WTC11 (cell line): Measurements from ENCODE around the gene TRRAP. TPM values are rescaled to one million over a fixed set of nuclear protein-coding genes. Genes with fewer than 3 reads are reported as not detected.

Source experiments
- ATAC-seq: fragments of 200-7000 bp; cut with Tn5 transposase; 2 replicates; pipeline ENCODE4 v1.10.0; 2021; ENCODE audit warnings: mild to moderate bottlenecking, moderate library complexity
- CTCF ChIA-PET: fragments of 300-600 bp; sonication (Branson Sonifier 250); formaldehyde crosslinking; loops from one replicate; lab custom pipeline; 2021; ENCODE audit warnings: antibody characterized with exemption; lab: Charles Lee
- POLR2A ChIA-PET: fragments of 350-600 bp; sonication (Branson Sonifier 250); formaldehyde crosslinking; loops from one replicate; lab custom pipeline; 2021; ENCODE audit warnings: antibody characterized with exemption; lab: Charles Lee
- DNase-seq: peaks from one replicate; pipeline ENCODE4 v3.0.0; 2021; ENCODE audit warnings: low spot score
- H3K27ac Mint-ChIP-seq: 2 replicates; pipeline ENCODE4 v1.8.0; 2021; ENCODE audit warnings: mixed read lengths
- H3K27me3 Mint-ChIP-seq: 2 replicates; pipeline ENCODE4 v1.8.0; 2021; ENCODE audit warnings: low read depth, mild to moderate bottlenecking, moderate library complexity, mixed read lengths
- H3K36me3 Mint-ChIP-seq: 2 replicates; pipeline ENCODE4 v1.8.0; 2021; ENCODE audit warnings: mixed read lengths
- H3K4me1 Mint-ChIP-seq: 2 replicates; pipeline ENCODE4 v1.8.0; 2022; ENCODE audit warnings: mixed read lengths
- H3K4me3 Mint-ChIP-seq: 2 replicates; pipeline ENCODE4 v1.8.0; 2021; ENCODE audit warnings: mild to moderate bottlenecking, moderate library complexity, mixed read lengths
- H3K9me3 Mint-ChIP-seq: 2 replicates; pipeline ENCODE4 v1.8.0; 2021; ENCODE audit warnings: mixed read lengths
- AR ChIP-seq: fragments of 250-450 bp; sonication (Bioruptor Pico); IDR thresholded peaks from 2 replicates; pipeline ENCODE4 v1.9.0; 2021; ENCODE audit warnings: mild to moderate bottlenecking
- ATF1 ChIP-seq: sonication (generic); formaldehyde crosslinking; IDR thresholded peaks from 2 replicates; pipeline ENCODE4 v1.8.1; 2023; ENCODE audit warnings: mild to moderate bottlenecking, moderate library complexity, missing genetic modification reagents
- FOXJ3 ChIP-seq: sonication (generic); formaldehyde crosslinking; IDR thresholded peaks from 2 replicates; pipeline ENCODE4 v1.9.0; 2021; ENCODE audit warnings: missing genetic modification reagents, mild to moderate bottlenecking, borderline replicate concordance
- HMGA2 ChIP-seq: fragments of 250-450 bp; sonication (Bioruptor Pico); IDR thresholded peaks from 2 replicates; pipeline ENCODE4 v1.4.0; 2021; ENCODE audit warnings: mild to moderate bottlenecking, moderate library complexity
- HMGXB4 ChIP-seq: sonication (generic); formaldehyde crosslinking; IDR thresholded peaks from 2 replicates; pipeline ENCODE4 v1.8.1; 2023; ENCODE audit warnings: mild to moderate bottlenecking, moderate library complexity, missing genetic modification reagents
- MLX ChIP-seq: sonication (generic); formaldehyde crosslinking; IDR thresholded peaks from 2 replicates; pipeline ENCODE4 v1.8.1; 2023; ENCODE audit warnings: mild to moderate bottlenecking, missing genetic modification reagents, moderate library complexity
- NR3C1 ChIP-seq: sonication (generic); formaldehyde crosslinking; conservative IDR thresholded peaks from 2 replicates; pipeline ENCODE4 v1.8.1; 2023; ENCODE audit warnings: low read depth, mild to moderate bottlenecking, missing genetic modification reagents
- PREB ChIP-seq: sonication (generic); formaldehyde crosslinking; IDR thresholded peaks from 2 replicates; pipeline ENCODE4 v1.8.1; 2022; ENCODE audit warnings: mild to moderate bottlenecking, missing genetic modification reagents, moderate library complexity, borderline replicate concordance
- RELA ChIP-seq: sonication (generic); formaldehyde crosslinking; IDR thresholded peaks from 2 replicates; pipeline ENCODE4 v1.8.1; 2022; ENCODE audit warnings: missing genetic modification reagents, mild to moderate bottlenecking, borderline replicate concordance
- SOX15 ChIP-seq: fragments of 250-450 bp; sonication (Bioruptor Pico); IDR thresholded peaks from 2 replicates; pipeline ENCODE4 v1.9.0; 2021; ENCODE audit warnings: mild to moderate bottlenecking
- USF1 ChIP-seq: sonication (generic); formaldehyde crosslinking; IDR thresholded peaks from 2 replicates; pipeline ENCODE4 v1.8.0; 2022; ENCODE audit warnings: mild to moderate bottlenecking, missing genetic modification reagents
- ZBTB43 ChIP-seq: sonication (generic); formaldehyde crosslinking; IDR thresholded peaks from 2 replicates; pipeline ENCODE4 v1.8.1; 2023; ENCODE audit warnings: mild to moderate bottlenecking, missing genetic modification reagents
- ZMAT4 ChIP-seq: fragments of 250-450 bp; sonication (Bioruptor Pico); IDR thresholded peaks from 2 replicates; pipeline ENCODE4 v1.9.0; 2021; ENCODE audit warnings: mild to moderate bottlenecking
- ZNF281 ChIP-seq: sonication (generic); formaldehyde crosslinking; IDR thresholded peaks from 2 replicates; pipeline ENCODE4 v1.8.0; 2023; ENCODE audit warnings: mild to moderate bottlenecking, missing genetic modification reagents
- ZNF396 ChIP-seq: fragments of 250-450 bp; sonication (Bioruptor Pico); IDR thresholded peaks from 2 replicates; pipeline ENCODE4 v1.8.0; 2021; ENCODE audit warnings: mild to moderate bottlenecking, moderate library complexity, borderline replicate concordance
- ZNF416 ChIP-seq: fragments of 250-450 bp; sonication (Bioruptor Pico); IDR thresholded peaks from 2 replicates; pipeline ENCODE4 v1.9.0; 2021; ENCODE audit warnings: mild to moderate bottlenecking, inconsistent platforms
- ZNF423 ChIP-seq: fragments of 250-450 bp; sonication (Bioruptor Pico); IDR thresholded peaks from 2 replicates; pipeline ENCODE4 v2.1.2; 2022; ENCODE audit warnings: mild to moderate bottlenecking, moderate library complexity
- ZNF512 ChIP-seq: sonication (generic); formaldehyde crosslinking; IDR thresholded peaks from 2 replicates; pipeline ENCODE4 v1.8.1; 2022; ENCODE audit warnings: missing genetic modification reagents, borderline replicate concordance
- ZNF671 ChIP-seq: fragments of 250-450 bp; sonication (Bioruptor Pico); IDR thresholded peaks from 2 replicates; pipeline ENCODE4 v1.8.0; 2021; ENCODE audit warnings: mild to moderate bottlenecking
- ZSCAN18 ChIP-seq: fragments of 250-450 bp; sonication (Bioruptor Pico); IDR thresholded peaks from 2 replicates; pipeline ENCODE4 v2.1.2; 2022; ENCODE audit warnings: mild to moderate bottlenecking, moderate library complexity
- total RNA-seq: library from RNA; stranded (reverse); gene quantifications from 3 replicates; pipeline ENCODE4 v1.2.3, GENCODE V29; 2021

Gene TRRAP
- total RNA-seq, 1 experiment from 2014 or later, result 46.5 TPM

- Mint-ChIP-seq H3K4me3 (no peak overlapping the region), H3K4me1 (no peaks in the 10 kb centered on the region), H3K36me3 (peaks cover 68% of the 10 kb centered on the region), H3K27me3 (no peaks in the 10 kb centered on the region), H3K27ac (no peak overlapping the region), H3K9me3 (no peaks in the 10 kb centered on the region)
- CTCF ChIA-PET, result no interaction called here
- TF ChIP-seq USF1 (CRISPR knock-in tag) (no peak), ZNF512 (CRISPR knock-in tag) (no peak), HMGXB4 (CRISPR knock-in tag) (no peak), RELA (CRISPR knock-in tag) (no peak), HMGA2 (CRISPR knock-in tag) (no peak), SOX15 (CRISPR knock-in tag) (no peak), MLX (no peak), FOXJ3 (no peak), ATF1 (CRISPR knock-in tag) (no peak), ZNF423 (CRISPR knock-in tag) (no peak), ZNF396 (CRISPR knock-in tag) (no peak), ZSCAN18 (CRISPR knock-in tag) (no peak), ZBTB43 (no peak), AR (CRISPR knock-in tag) (no peak), ZNF671 (CRISPR knock-in tag) (no peak), NR3C1 (CRISPR knock-in tag) (no peak), ZNF281 (CRISPR knock-in tag) (no peak), ZMAT4 (CRISPR knock-in tag) (no peak), PREB (no peak), ZNF416 (CRISPR knock-in tag) (no peak)
- POLR2A ChIA-PET, result no interaction called here
- ATAC-seq (no peak), DNase-seq (no peak)
Observed at GRCh38 chr7:98949336-98950044, 71.2 kb downstream of the TRRAP start.
